Nephron progenitor cell (in vitro differentiated cells): ENCODE measurements around the gene DOCK3.

Experiments used
- DNase-seq: peaks from one replicate; pipeline ENCODE4 v3.0.0; 2021
- H3K27ac Mint-ChIP-seq: 2 replicates; pipeline ENCODE4 v1.8.0; 2021; ENCODE audit warnings: mild to moderate bottlenecking, moderate library complexity, mixed read lengths
- H3K27me3 Mint-ChIP-seq: 2 replicates; pipeline ENCODE4 v1.8.0; 2021; ENCODE audit warnings: mild to moderate bottlenecking, low read depth, mixed read lengths; ENCODE audit not compliant: poor library complexity
- H3K36me3 Mint-ChIP-seq: 2 replicates; pipeline ENCODE4 v1.8.0; 2021; ENCODE audit warnings: low read depth, mixed read lengths
- H3K4me1 Mint-ChIP-seq: 2 replicates; pipeline ENCODE4 v1.8.0; 2021; ENCODE audit warnings: mixed read lengths
- H3K4me3 Mint-ChIP-seq: 2 replicates; pipeline ENCODE4 v1.8.0; 2021; ENCODE audit warnings: mild to moderate bottlenecking, moderate library complexity, mixed read lengths
- H3K9me3 Mint-ChIP-seq: 2 replicates; pipeline ENCODE4 v1.8.0; 2021; ENCODE audit warnings: mild to moderate bottlenecking, moderate library complexity, mixed read lengths
- TF ChIP-seq, protein P1 (sequence below): fragments of 200-600 bp; sonication (generic); IDR thresholded peaks from 2 replicates; pipeline ENCODE4 v1.5.0; 2021; ENCODE audit warnings: antibody characterized with exemption

DOCK3 gene, protein sequence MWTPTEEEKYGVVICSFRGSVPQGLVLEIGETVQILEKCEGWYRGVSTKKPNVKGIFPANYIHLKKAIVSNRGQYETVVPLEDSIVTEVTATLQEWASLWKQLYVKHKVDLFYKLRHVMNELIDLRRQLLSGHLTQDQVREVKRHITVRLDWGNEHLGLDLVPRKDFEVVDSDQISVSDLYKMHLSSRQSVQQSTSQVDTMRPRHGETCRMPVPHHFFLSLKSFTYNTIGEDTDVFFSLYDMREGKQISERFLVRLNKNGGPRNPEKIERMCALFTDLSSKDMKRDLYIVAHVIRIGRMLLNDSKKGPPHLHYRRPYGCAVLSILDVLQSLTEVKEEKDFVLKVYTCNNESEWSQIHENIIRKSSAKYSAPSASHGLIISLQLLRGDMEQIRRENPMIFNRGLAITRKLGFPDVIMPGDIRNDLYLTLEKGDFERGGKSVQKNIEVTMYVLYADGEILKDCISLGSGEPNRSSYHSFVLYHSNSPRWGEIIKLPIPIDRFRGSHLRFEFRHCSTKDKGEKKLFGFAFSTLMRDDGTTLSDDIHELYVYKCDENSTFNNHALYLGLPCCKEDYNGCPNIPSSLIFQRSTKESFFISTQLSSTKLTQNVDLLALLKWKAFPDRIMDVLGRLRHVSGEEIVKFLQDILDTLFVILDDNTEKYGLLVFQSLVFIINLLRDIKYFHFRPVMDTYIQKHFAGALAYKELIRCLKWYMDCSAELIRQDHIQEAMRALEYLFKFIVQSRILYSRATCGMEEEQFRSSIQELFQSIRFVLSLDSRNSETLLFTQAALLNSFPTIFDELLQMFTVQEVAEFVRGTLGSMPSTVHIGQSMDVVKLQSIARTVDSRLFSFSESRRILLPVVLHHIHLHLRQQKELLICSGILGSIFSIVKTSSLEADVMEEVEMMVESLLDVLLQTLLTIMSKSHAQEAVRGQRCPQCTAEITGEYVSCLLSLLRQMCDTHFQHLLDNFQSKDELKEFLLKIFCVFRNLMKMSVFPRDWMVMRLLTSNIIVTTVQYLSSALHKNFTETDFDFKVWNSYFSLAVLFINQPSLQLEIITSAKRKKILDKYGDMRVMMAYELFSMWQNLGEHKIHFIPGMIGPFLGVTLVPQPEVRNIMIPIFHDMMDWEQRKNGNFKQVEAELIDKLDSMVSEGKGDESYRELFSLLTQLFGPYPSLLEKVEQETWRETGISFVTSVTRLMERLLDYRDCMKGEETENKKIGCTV (N-terminal part only)

DNA sequence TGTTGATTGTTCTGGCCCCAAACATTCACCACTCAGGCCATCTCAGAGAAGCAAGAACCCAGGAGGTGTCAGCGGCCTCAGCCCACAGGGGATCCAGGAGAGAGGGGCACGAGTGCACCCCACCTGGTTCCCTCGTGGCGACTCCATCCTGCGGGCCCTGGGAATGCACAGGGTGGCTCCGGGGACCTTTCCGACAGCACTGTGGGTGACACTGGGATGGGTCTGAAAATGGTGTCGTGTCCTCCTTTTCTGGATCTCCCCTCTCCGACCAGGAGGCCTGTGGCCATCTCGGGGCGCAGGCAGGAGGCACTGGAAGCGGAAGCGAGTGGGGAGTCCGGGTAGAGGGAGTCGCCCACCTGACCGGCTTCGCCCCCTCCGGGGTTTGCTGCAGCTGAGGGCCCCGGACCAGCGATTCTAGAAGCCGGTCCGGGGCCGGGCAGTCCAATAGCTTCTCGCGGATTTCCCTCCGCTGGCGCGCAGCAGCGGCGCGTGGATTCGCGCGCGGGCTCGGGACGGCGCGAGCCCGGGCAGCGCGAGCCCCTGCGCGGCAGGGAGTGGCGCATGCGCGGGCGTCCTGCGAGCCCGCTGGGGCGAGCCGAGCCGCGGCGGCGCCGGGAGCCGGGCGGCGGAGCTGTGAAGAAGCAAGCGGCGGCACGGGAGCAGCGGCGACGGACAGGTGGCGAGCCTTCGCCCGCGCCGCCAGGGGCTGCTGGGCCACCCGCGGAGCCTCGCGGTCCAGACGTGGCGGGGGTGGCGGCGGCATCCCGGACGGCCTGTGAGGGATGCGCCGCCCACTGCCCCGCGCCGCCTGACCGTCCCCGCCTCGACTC lies at the start of gene DOCK3:
Gene DOCK3 (plus strand): TSS at position 579 of the 830 bp plus-strand sequence. CDS start 337 bp downstream, outside the sequence.
- Mint-ChIP-seq H3K4me1 (peaks cover 5% of the 10 kb centered on the region), H3K27me3 (peaks cover 83% of the 10 kb centered on the region), H3K27ac (no peak within 1 kb of the TSS), H3K36me3 (no peaks in the 10 kb centered on the region), H3K9me3 (no peaks in the 10 kb centered on the region), H3K4me3 (peak within 1 kb of the TSS; percentile 78)
- TF ChIP-seq, protein P1, sequence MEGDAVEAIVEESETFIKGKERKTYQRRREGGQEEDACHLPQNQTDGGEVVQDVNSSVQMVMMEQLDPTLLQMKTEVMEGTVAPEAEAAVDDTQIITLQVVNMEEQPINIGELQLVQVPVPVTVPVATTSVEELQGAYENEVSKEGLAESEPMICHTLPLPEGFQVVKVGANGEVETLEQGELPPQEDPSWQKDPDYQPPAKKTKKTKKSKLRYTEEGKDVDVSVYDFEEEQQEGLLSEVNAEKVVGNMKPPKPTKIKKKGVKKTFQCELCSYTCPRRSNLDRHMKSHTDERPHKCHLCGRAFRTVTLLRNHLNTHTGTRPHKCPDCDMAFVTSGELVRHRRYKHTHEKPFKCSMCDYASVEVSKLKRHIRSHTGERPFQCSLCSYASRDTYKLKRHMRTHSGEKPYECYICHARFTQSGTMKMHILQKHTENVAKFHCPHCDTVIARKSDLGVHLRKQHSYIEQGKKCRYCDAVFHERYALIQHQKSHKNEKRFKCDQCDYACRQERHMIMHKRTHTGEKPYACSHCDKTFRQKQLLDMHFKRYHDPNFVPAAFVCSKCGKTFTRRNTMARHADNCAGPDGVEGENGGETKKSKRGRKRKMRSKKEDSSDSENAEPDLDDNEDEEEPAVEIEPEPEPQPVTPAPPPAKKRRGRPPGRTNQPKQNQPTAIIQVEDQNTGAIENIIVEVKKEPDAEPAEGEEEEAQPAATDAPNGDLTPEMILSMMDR: no peak
- peak; percentile 82 for DNase-seq

DNA sequence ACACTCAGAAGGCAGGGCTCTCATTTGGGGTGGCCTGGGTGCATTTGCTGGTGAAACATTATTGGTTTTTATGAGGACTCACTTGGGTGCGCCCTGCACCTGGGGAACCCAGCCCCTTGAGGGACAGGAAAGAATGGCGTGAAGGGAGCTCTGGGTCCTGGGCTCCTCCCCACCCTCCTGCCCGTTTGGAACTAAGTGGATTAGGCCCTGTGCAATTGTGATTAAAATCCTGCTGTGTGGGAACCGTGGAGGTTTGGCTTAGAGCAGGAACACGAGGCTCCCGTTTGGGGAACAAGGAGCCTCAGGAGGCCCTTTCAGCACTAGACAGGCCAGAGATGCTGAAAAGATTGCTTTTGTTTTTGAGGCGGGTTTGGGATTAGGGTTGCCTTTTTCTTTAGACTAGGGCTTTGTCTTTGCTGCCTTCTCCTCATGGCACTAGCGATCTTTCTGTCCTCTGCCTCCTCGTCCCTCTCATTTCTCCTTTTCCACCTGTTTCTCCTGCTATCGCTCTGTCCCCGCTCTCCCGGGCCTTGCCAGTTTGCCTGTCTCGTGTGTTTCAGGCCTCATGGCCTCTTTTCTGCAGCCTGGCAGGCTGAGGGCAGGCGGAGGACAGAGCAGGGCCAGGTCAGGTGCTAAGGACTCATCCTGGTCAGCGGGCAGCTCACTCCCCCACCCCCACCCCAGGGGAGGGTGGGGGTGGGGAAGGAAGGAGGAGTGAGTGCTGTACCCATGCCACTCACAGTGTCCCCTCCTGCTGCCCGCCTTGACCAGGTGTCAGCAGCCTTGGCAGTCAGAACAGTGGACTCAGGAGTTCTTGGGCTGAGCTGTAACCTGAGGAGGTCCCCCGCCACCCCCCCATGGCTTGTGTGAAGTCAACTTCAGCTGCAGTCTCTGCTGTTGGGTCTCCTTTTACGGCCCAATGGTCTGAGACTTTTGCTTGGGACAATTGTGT lies 49.2 kb upstream of the DOCK3 start:
- peaks cover 9% of the 10 kb centered on the region for H3K27me3 Mint-ChIP-seq
- TF ChIP-seq, protein P1: no peak
- H3K4me3 Mint-ChIP-seq: no peak overlapping the region
- H3K4me1 Mint-ChIP-seq: peaks cover 32% of the 10 kb centered on the region
- H3K27ac Mint-ChIP-seq: peak overlapping the region; percentile 95
- H3K9me3 Mint-ChIP-seq: no peaks in the 10 kb centered on the region
- no peaks in the 10 kb centered on the region for H3K36me3 Mint-ChIP-seq
- DNase-seq: no peak

DNA sequence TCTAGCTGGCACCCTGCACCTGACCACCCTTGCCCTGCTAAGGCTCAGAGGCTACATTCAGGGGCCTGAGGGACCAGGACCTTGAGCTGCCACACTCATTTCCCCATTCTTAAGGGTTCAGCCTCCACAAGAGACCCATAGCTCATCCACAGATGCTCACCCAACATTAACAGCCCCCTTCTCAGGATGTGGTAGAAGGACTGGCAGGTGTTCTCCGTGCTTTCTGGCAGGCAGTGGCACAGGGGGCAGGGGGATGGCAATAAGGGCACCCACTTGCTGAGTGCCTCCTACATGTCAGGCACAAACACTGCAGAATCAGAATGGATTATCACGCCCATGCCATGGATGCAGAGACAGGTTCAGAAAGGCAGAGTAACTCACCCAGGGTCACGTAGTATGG lies 48.3 kb upstream of the DOCK3 start:
- TF ChIP-seq, protein P1: no peak
- Mint-ChIP-seq H3K36me3 (no peaks in the 10 kb centered on the region), H3K9me3 (no peaks in the 10 kb centered on the region), H3K4me1 (peaks cover 38% of the 10 kb centered on the region), H3K4me3 (no peak overlapping the region), H3K27me3 (peaks cover 9% of the 10 kb centered on the region), H3K27ac (no peak overlapping the region)
- no peak for DNase-seq

DNA sequence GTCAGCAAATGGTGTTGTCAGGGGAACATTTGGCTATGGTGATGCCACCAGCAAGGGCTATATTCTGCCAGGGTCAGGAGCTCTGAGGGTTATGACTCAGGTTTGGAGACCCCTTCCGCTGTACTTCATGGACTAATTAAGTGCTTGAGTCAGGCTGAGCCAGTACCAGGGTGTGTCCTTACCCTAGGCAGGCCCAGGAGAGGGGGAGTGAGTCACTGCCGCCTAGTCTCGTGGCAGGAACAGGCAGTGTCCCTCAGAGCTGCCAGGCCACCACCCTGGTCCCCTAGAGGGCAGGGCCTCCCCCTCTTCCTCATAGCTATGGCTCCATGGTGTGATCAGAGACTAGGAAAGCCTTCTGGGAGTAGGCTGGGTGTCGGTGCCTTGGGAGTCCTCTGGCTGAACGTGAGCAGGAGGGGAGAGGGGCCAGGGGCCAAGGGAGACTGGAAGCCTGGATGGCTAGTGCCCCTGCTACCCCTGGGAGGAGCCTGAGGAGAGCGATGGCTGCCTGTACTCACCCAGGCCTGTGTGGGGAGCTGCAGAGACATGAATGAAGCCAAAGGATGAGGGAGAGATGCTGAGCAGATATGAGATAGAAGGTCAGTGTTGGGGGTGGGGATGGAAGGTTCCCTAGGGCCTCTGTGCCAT lies 47.2 kb upstream of the DOCK3 start:
- Mint-ChIP-seq H3K27ac (no peak overlapping the region), H3K36me3 (no peaks in the 10 kb centered on the region), H3K4me3 (no peak overlapping the region), H3K4me1 (peaks cover 49% of the 10 kb centered on the region), H3K9me3 (no peaks in the 10 kb centered on the region), H3K27me3 (peaks cover 9% of the 10 kb centered on the region)
- TF ChIP-seq, protein P1: peak; percentile 14
- no peak for DNase-seq
